Measurements from ENCODE around the gene SSNA1. TPM values are rescaled to one million over a fixed set of nuclear protein-coding genes. Genes with fewer than 3 reads are reported as not detected.

The SSNA1 gene
- total RNA-seq, 4 donors from 2014 or later = 58.2 to 99.5 (median 76.7) TPM

- Histone ChIP-seq H3K27me3 (peaks cover 6 to 100% (median 98%) of the 10 kb centered on the region in 4 donors), H3K36me3 (no peaks in the 10 kb centered on the region), H3K27ac (replicated peaks in 1 of 4) (no peak overlapping the region), H3K4me3 (no peak overlapping the region), H3K9me3 (no peaks in the 10 kb centered on the region), H3K4me1 (peaks cover 43 to 66% (median 56%) of the 10 kb centered on the region in 4 donors)
- TF ChIP-seq CTCF (IDR thresholded peaks at IDR 0.05) (no peak), EP300 (IDR thresholded peaks at IDR 0.05) (no peak)
- intact Hi-C loops (cut with DNase I) = no loop called here
- WGBS = 82% methylated on average over 32 of the region's 32 CpGs
- DNase-seq (ENCODE audit: extremely low spot score) = no peak
Observed at GRCh38 chr9:137165250-137165836, 23.1 kb upstream of the SSNA1 start.

GRCh38 chr9:137166380-137167229 is 21.9 kb upstream of the SSNA1 start:
- peaks cover 43 to 59% (median 50%) of the 10 kb centered on the region in 4 donors for H3K4me1 ChIP-seq
- H3K36me3 ChIP-seq = no peaks in the 10 kb centered on the region
- H3K27me3 ChIP-seq = peaks cover 6 to 100% (median 90%) of the 10 kb centered on the region in 4 donors
- TF ChIP-seq EP300 (IDR thresholded peaks at IDR 0.05) = no peak
- TF ChIP-seq CTCF (IDR thresholded peaks at IDR 0.05) = no peak
- TF ChIP-seq POLR2AphosphoS5 (IDR thresholded peaks at IDR 0.05) = no peak
- TF ChIP-seq POLR2A (IDR thresholded peaks at IDR 0.05; ENCODE audit: low read depth) = no peak
- H3K4me3 ChIP-seq = no peak overlapping the region
- DNase-seq (ENCODE audit: extremely low spot score) = no peak
- intact Hi-C loops (cut with DNase I) = no loop called here
- H3K27ac ChIP-seq (replicated peaks in 1 of 4) = no peak overlapping the region
- no peaks in the 10 kb centered on the region for H3K9me3 ChIP-seq
- WGBS = 75% methylated on average over 7 of the region's 22 CpGs

- intact Hi-C loops (cut with DNase I) = no loop called here
- 19% methylated on average over 5 of the region's 44 CpGs for WGBS
- no peaks in the 10 kb centered on the region for H3K9me3 ChIP-seq
- no peaks in the 10 kb centered on the region for H3K36me3 ChIP-seq
- peaks cover 6 to 100% (median 83%) of the 10 kb centered on the region in 4 donors for H3K27me3 ChIP-seq
- TF ChIP-seq CTCF (IDR thresholded peaks at IDR 0.05) (no peak), POLR2A (IDR thresholded peaks at IDR 0.05; ENCODE audit: low read depth) (no peak), POLR2AphosphoS5 (IDR thresholded peaks at IDR 0.05) (no peak), EP300 (IDR thresholded peaks at IDR 0.05) (no peak)
- no peak for DNase-seq (ENCODE audit: extremely low spot score)
- peaks cover 39 to 52% (median 43%) of the 10 kb centered on the region in 4 donors for H3K4me1 ChIP-seq
- H3K27ac ChIP-seq (replicated peaks in 1 of 4) = no peak overlapping the region
- peak overlapping the region in 2 of 4 donors; percentile 47 to 54 for H3K4me3 ChIP-seq
Observed at GRCh38 chr9:137167277-137167746, 21.2 kb upstream of the SSNA1 start.

GRCh38 chr9:137167747-137168572 is 20.5 kb upstream of the SSNA1 start:
- Histone ChIP-seq H3K36me3 (no peaks in the 10 kb centered on the region), H3K9me3 (no peaks in the 10 kb centered on the region), H3K27me3 (peaks cover 6 to 100% (median 76%) of the 10 kb centered on the region in 4 donors), H3K4me3 (peak overlapping the region; percentile 42 to 54 (median 45)), H3K27ac (replicated peaks in 1 of 4) (no peak overlapping the region), H3K4me1 (peaks cover 33 to 45% (median 37%) of the 10 kb centered on the region in 4 donors)
- intact Hi-C loops (cut with DNase I) = no loop called here
- TF ChIP-seq EP300 (IDR thresholded peaks at IDR 0.05) = no peak
- TF ChIP-seq POLR2A (IDR thresholded peaks at IDR 0.05; ENCODE audit: low read depth) = no peak
- no peak for TF ChIP-seq CTCF (IDR thresholded peaks at IDR 0.05)
- TF ChIP-seq POLR2AphosphoS5 (IDR thresholded peaks at IDR 0.05) = no peak
- 2% methylated on average over 11 of the region's 57 CpGs for WGBS
- DNase-seq (ENCODE audit: extremely low spot score) = no peak
